Inferior parietal cortex (tissue), 1 donor: ENCODE results near the gene SESN3.

Source experiments
- DNase-seq: peaks from one replicate; pipeline ENCODE4 v3.0.0-alpha.2; 2016; ENCODE audit errors: extremely low spot score

Gene SESN3

DNA sequence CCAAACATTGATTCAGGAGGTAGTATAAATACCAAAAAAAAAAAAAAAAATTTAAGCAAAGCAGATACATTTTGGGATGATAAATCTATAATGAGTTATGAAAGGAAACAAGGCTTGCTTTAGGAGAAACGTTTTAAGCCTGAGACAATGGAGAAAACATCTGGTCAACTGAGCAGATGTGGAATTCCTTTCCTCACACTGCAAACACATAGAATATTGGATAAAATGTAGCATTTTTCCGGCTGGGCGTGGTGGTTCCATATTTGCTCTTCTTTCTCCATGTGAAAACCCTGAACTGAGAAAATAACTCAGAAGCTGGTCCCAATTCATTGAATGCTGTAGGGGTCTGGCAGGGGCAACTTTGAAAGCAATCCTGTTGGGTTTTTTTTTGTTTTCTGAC is 107.4 kb downstream of the SESN3 start:
- no peak for DNase-seq

DNA sequence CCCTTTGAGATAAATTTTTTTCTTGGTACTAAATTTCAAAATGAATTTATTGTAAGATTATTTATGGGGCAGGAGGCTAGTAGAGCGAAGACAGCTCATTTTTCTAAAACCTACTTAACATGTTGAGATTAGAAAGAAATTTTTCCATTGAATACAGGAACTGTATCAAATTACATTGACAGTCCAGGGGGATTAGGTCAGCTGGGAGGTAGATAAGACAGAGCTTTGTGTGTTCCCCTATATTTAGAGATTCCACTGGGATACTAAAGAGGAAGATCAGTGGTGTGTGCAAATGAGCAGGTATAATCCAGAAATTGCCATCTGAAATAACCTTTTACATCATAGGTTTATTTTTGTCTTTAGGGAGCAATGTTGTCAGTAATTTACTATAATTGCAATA is 109.3 kb downstream of the SESN3 start:
- no peak for DNase-seq

DNA sequence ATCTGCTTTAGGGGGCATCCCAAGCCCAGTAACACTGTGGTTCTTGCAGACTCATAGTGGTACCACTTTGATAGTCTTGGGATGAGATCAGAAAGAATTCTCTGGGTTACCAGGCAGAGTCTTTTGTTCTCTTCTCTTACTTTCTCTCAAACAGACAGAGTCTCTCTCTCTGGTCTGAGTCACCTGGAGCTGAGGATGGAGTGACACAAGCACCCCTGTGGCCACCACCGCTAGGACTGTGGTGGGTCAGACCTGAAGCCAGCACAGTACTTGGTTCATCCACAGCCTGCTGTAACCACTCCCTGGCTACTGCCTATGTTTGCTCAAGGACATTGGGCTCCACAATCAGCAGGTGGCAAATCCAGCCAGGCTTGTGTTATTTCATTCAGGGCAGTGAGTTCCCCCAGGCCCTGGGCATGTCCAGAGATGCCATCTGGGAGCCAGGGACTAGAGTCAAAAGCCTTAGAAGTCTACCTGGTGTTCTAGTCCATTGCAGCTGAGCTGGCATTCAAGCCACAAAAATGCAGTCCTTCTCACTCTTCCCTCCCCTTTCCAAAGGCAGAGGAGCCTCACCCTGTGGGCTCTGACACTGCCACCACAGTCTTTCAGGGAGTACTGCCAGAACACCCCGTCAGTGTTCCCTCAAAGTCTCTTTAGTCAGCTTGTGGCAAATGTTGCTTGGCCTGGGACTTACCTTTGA is 111.5 kb downstream of the SESN3 start:
- DNase-seq = no peak

DNA sequence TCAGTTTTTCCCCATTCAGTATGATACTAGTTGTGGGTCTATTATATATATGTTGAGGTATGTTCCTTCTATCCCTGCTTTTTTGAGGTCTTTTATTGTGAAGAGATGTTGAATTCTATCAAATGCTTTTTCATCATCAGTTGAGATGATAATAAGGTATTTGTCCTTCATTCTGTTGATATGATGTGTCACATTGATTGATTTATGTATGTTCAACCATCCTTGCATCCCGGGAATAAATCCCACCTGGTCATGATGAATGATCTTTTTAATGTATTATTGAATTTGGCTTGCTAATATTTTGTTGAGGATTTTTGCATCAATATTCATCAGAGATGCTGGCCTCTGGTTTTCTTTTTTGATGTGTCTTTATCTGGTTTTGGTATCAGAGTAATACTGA is 115.4 kb downstream of the SESN3 start:
- DNase-seq = no peak
